ENCODE results near the gene HOXA10.

- TF ChIP-seq CTCF (IDR thresholded peaks at IDR 0.05) (no peak), POLR2A (IDR thresholded peaks at IDR 0.05) (no peak)
Measured at GRCh38 chr7:27171325-27171636, 2.8 kb downstream of the HOXA10 start.
